Iris pigment epithelial cell (primary cell): Measurements from ENCODE around the gene BACH1.

ENCODE experiments used
- DNase-seq: peaks from one replicate; pipeline ENCODE4 v3.0.0-alpha.2; 2011; ENCODE audit warnings: low read depth

BACH1 gene

GRCh38 chr21:29382030-29382654, 83.4 kb downstream of the BACH1 start:
- peak; percentile 78 for DNase-seq

GRCh38 chr21:29384683-29385359, 86.1 kb downstream of the BACH1 start:
- no peak for DNase-seq

- DNase-seq = no peak
Observed at GRCh38 chr21:29385934-29386520, 87.3 kb downstream of the BACH1 start.

GRCh38 chr21:29386803-29387202, 88.1 kb downstream of the BACH1 start:
- DNase-seq = no peak

GRCh38 chr21:29387598-29387997, 88.9 kb downstream of the BACH1 start:
- no peak for DNase-seq

GRCh38 chr21:29389136-29389535, 90.4 kb downstream of the BACH1 start:
- no peak for DNase-seq

- DNase-seq = no peak
Observed at GRCh38 chr21:29390778-29391177, 92.1 kb downstream of the BACH1 start.

- peak; percentile 25 for DNase-seq
Observed at GRCh38 chr21:29394051-29394450, 95.3 kb downstream of the BACH1 start.
